Heart right ventricle (tissue), 16 donors: Measurements from ENCODE around the gene SMARCA4. TPM values are rescaled to one million over a fixed set of nuclear protein-coding genes. Genes with fewer than 3 reads are reported as not detected.

Experiments
- ATAC-seq, 8 donors: fragments of 200-7000 bp; cut with Tn5 transposase; one replicate each; pipeline ENCODE4 v1.9.1; 2020; ENCODE audit warnings: mild to moderate bottlenecking in 8 of 8, moderate library complexity in 8 of 8, moderate number of reproducible peaks in 1 of 8
- DNase-seq, 2 donors: peaks; one replicate each; pipeline ENCODE4 v3.0.0-alpha.2; 2020
- H3K27ac ChIP-seq, 10 donors: fragments of 200-600 bp; sonication (generic) in 2 of 10; one replicate each; pipeline versions ENCODE4 v1.5.0 to v1.8.0; 2020 to 2022; ENCODE audit warnings: mild to moderate bottlenecking in 3 of 10
- H3K27me3 ChIP-seq, 7 donors: fragments of 200-600 bp; one replicate each; pipeline ENCODE4 v1.8.0; 2021 to 2022; ENCODE audit warnings: mild to moderate bottlenecking in 2 of 7
- H3K36me3 ChIP-seq, 9 donors: fragments of 200-600 bp; sonication (generic) in 1 of 9; one replicate each; pipeline versions ENCODE4 v1.5.0 to v1.8.0; 2020 to 2022; ENCODE audit warnings: mild to moderate bottlenecking in 2 of 9
- H3K4me1 ChIP-seq, 9 donors: fragments of 200-600 bp; sonication (generic) in 1 of 9; one replicate each; pipeline versions ENCODE4 v1.5.0 to v1.8.0; 2020 to 2022; ENCODE audit warnings: mild to moderate bottlenecking in 4 of 9
- H3K4me3 ChIP-seq, 10 donors: fragments of 200-600 bp; sonication (generic) in 2 of 10; one replicate each; pipeline versions ENCODE4 v1.5.0 to v1.8.0; 2020 to 2022; ENCODE audit warnings: mild to moderate bottlenecking in 7 of 10, moderate library complexity in 2 of 10
- H3K9me3 ChIP-seq, 11 donors: fragments of 200-600 bp in 10 of 11; sonication (generic) in 2 of 11; one replicate each; pipeline versions ENCODE4 v1.5.0 to v1.8.0; 2013 to 2022; ENCODE audit warnings: mild to moderate bottlenecking in 2 of 11, control low read depth in 1 of 11, moderate library complexity in 1 of 11
- CTCF ChIP-seq, 9 donors: fragments of 200-600 bp; sonication (generic) in 2 of 9; IDR thresholded peaks; one replicate each; pipeline versions ENCODE4 v1.5.0 to v1.8.0; 2021 to 2022; ENCODE audit warnings: antibody characterized with exemption in 9 of 9, mild to moderate bottlenecking in 5 of 9, moderate library complexity in 1 of 9
- WGBS, 2 donors: extraction: QIAGEN DNeasy Blood & Tissue Kit; methylation state at CpG; one replicate each; pipeline ENCODE4 v1.1.7; 2013; ENCODE audit warnings: inconsistent platforms in 1 of 2; 5-methylcytosine and 5-hydroxymethylcytosine counted together
- intact Hi-C, 10 donors: fragments of 100-400 bp; cut with DNase I; formaldehyde crosslinking; loops; one replicate each; pipeline versions ENCODE4 v1.11.1 to v1.14.2; 2022
- polyA plus RNA-seq, 2 donors: library from polyadenylated mRNA; stranded (reverse); fragments of 200-250 nt; gene quantifications; one replicate each; pipeline ENCODE4 v1.2.3, GENCODE V29; 2013
- total RNA-seq, 10 donors: library from RNA; stranded (reverse); fragmentation: NEBNext Ultra II Directional in 3 of 10; extraction: Animal tissue kit (Norgen Biotek cat#: 25700) in 3 of 10; gene quantifications; one replicate each; pipeline versions ENCODE4 v1.2.1 to v1.2.4, GENCODE V29; 2021 to 2023
- donor health status: Arrhythmogenic right ventricular cardiomyopathy.
- donor health status: ischemic (EF 13 %, LVEDD 7.1; RV severe dilation, severe dysfunction).
- donor health status: healthy with polysubstance abuse.
- donor health status: DM: no; HTN: yes; CAD: no.
- donor health status: DM: no; HTN: no; CAD: no.
- donor health status: ischemic (EF 25% LVEDD 6.9; RV normal size, moderate dysfunction).
- donor health status: ischemic (EF 25% LVEDD 5.7; RV mildly dilated, moderate dysfunction).
- donor health status: healthy.
- donor health status: DM: yes; HTN: yes; CAD: no.
- donor health status: Ischemic cardiomyopathy.
- donor health status: ischemic (EF 35%, LVEDD 5.7; RV mildly dilated, moderate dysfunction).
- donor health status: nonischemic (EF 11% LVEDD 7.7; RV severe dilation, severe dysfunction).
- donor health status: DM: yes; HTN: yes; CAD: no.
- donor health status: PGD.
- donor health status: ischemic (EF 29% LVEDD 5.4; RV normal size, mild dysfunction).
- donor health status: nonischemic (EF 23%, LVEDD 6.1; RV moderate dilation, normal function).

SMARCA4 gene
- total and polyA plus RNA-seq, 12 donors, result 35.2 to 64.8 (median 44.5) TPM

- WGBS, 2 donors, result 94 to 96% methylated on average over 11 of the region's 11 CpGs
- DNase-seq, result no peak
- Histone ChIP-seq H3K27ac (no peak overlapping the region), H3K36me3 (no peaks in the 10 kb centered on the region), H3K4me1 (peaks cover 0 to 19% (median 0%) of the 10 kb centered on the region in 9 donors), H3K4me3 (no peak overlapping the region), H3K27me3 (no peaks in the 10 kb centered on the region), H3K9me3 (no peaks in the 10 kb centered on the region)
- TF ChIP-seq CTCF (IDR thresholded peaks at IDR 0.05), result no peak
- intact Hi-C loops, result no loop called here
- no peak for ATAC-seq
Measured at GRCh38 chr19:11078893-11079292, 118.1 kb downstream of the SMARCA4 start.

GRCh38 chr19:11079999-11080398, 119.2 kb downstream of the SMARCA4 start:
- ATAC-seq (no peak), DNase-seq (no peak)
- H3K4me1 ChIP-seq, result peaks cover 0 to 14% (median 6%) of the 10 kb centered on the region in 9 donors
- TF ChIP-seq CTCF (IDR thresholded peaks at IDR 0.05), result no peak
- no peaks in the 10 kb centered on the region for H3K27me3 ChIP-seq
- no peaks in the 10 kb centered on the region for H3K9me3 ChIP-seq
- no peaks in the 10 kb centered on the region for H3K36me3 ChIP-seq
- intact Hi-C loops, result loop anchor here in 1 of 10 donors (10.0 kb wide), 1 partner anchor 105 kb away; no protein-coding TSS in a partner anchor
- WGBS, 2 donors, result 94% methylated on average over 9 of the region's 9 CpGs
- no peak overlapping the region for H3K4me3 ChIP-seq
- H3K27ac ChIP-seq, result no peak overlapping the region

- intact Hi-C loops, result loop anchor here in 4 of 10 donors (5.0 to 10.0 kb wide), 2 partner anchors 51 to 113 kb away; no protein-coding TSS in a partner anchor
- DNase-seq, result no peak
- H3K36me3 ChIP-seq, result peaks cover 0 to 6% (median 0%) of the 10 kb centered on the region in 9 donors
- H3K27ac ChIP-seq, result peak overlapping the region in 9 of 10 donors; percentile 85 to 99 (median 96)
- no peak for TF ChIP-seq CTCF (IDR thresholded peaks at IDR 0.05)
- 80 to 81% methylated on average over 4 of the region's 4 CpGs for WGBS, 2 donors
- H3K9me3 ChIP-seq, result no peaks in the 10 kb centered on the region
- H3K4me1 ChIP-seq, result peaks cover 0 to 71% (median 47%) of the 10 kb centered on the region in 9 donors
- no peak for ATAC-seq
- H3K4me3 ChIP-seq, result no peak overlapping the region
- H3K27me3 ChIP-seq, result no peaks in the 10 kb centered on the region
Measured at GRCh38 chr19:11087870-11088505, 127.2 kb downstream of the SMARCA4 start.

- WGBS, 2 donors, result 27 to 36% methylated on average over 11 of the region's 11 CpGs
- Histone ChIP-seq H3K4me3 (peak overlapping the region in 9 of 10 donors; percentile 53 to 84 (median 67)), H3K27me3 (no peaks in the 10 kb centered on the region), H3K4me1 (peaks cover 0 to 78% (median 49%) of the 10 kb centered on the region in 9 donors), H3K9me3 (no peaks in the 10 kb centered on the region), H3K36me3 (peaks cover 0 to 6% (median 0%) of the 10 kb centered on the region in 9 donors), H3K27ac (peak overlapping the region in 9 of 10 donors; percentile 85 to 99 (median 96))
- ATAC-seq (no peak), DNase-seq (no peak)
- no peak for TF ChIP-seq CTCF (IDR thresholded peaks at IDR 0.05)
- intact Hi-C loops, result loop anchor here in 4 of 10 donors (5.0 to 10.0 kb wide), 2 partner anchors 51 to 114 kb away; no protein-coding TSS in a partner anchor
Measured at GRCh38 chr19:11088506-11089253, 127.8 kb downstream of the SMARCA4 start.
